Measurements from ENCODE around the gene NPFFR2.
"Not testable (repeated sequence)": the region's sequence is repeated elsewhere in the genome, so short reads cannot be mapped to it uniquely, and the experiment has no call there.

NPFFR2 gene

GRCh38 chr4:72076562-72076961 is 44.8 kb downstream of the NPFFR2 start:
- Histone ChIP-seq H3K4me2 (ENCODE audit: low read depth, low read length, poor library complexity, severe bottlenecking) (no peak overlapping the region), H3K9me3 (ENCODE audit: insufficient read depth, low read depth, low read length) (no peaks in the 10 kb centered on the region), H2AFZ (ENCODE audit: low read length) (no peak overlapping the region), H3K9me2 (replicated peaks; ENCODE audit: low read depth, low read length) (no peaks in the 10 kb centered on the region), H3K4me1 (ENCODE audit: insufficient read depth, low read length, poor library complexity, severe bottlenecking) (no peaks in the 10 kb centered on the region), H3K36me3 (ENCODE audit: insufficient read depth, low read length) (no peaks in the 10 kb centered on the region), H3K27me3 (ENCODE audit: insufficient read depth, low read length, poor library complexity, severe bottlenecking) (no peaks in the 10 kb centered on the region), H3K79me2 (ENCODE audit: insufficient read depth, low read length) (no peaks in the 10 kb centered on the region), H3K9ac (ENCODE audit: low read depth, low read length, poor library complexity, severe bottlenecking) (no peak overlapping the region), H3K4me3 (ENCODE audit: low read length, poor library complexity, severe bottlenecking) (no peak overlapping the region), H3F3A (ENCODE audit: low read depth) (no peaks in the 10 kb centered on the region), H4K20me1 (ENCODE audit: insufficient read depth, low read length, poor library complexity, severe bottlenecking) (no peaks in the 10 kb centered on the region)
- no peak for TF ChIP-seq EZH2phosphoT487 (IDR thresholded peaks at IDR 0.05; ENCODE audit: borderline replicate concordance)
- TF ChIP-seq, protein P1, sequence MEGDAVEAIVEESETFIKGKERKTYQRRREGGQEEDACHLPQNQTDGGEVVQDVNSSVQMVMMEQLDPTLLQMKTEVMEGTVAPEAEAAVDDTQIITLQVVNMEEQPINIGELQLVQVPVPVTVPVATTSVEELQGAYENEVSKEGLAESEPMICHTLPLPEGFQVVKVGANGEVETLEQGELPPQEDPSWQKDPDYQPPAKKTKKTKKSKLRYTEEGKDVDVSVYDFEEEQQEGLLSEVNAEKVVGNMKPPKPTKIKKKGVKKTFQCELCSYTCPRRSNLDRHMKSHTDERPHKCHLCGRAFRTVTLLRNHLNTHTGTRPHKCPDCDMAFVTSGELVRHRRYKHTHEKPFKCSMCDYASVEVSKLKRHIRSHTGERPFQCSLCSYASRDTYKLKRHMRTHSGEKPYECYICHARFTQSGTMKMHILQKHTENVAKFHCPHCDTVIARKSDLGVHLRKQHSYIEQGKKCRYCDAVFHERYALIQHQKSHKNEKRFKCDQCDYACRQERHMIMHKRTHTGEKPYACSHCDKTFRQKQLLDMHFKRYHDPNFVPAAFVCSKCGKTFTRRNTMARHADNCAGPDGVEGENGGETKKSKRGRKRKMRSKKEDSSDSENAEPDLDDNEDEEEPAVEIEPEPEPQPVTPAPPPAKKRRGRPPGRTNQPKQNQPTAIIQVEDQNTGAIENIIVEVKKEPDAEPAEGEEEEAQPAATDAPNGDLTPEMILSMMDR (conservative IDR thresholded peaks at IDR 0.05; ENCODE audit: low read length) = no peak

DNA sequence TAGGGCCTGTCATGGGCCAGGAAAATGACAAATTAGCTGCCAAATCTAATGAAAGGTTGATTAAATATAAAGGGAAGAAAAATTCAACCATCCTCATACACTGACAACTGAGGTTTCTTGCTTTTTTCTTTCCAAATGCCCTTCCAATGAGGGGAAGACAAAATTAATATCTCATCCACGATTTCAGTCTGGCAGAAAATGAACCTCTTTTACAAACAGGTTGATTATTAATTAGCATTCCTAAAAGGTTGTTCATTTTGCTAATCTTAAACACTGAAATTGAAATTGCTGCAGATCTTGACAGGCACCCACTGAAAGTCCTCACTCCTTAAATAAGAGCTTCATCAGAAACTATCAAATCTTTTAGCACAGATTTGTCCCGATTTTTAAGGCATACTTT is 45.5 kb downstream of the NPFFR2 start:
- no peaks in the 10 kb centered on the region for H4K20me1 ChIP-seq (ENCODE audit: insufficient read depth, low read length, poor library complexity, severe bottlenecking)
- TF ChIP-seq, protein P1 (conservative IDR thresholded peaks at IDR 0.05; ENCODE audit: low read length) = no peak
- TF ChIP-seq EZH2phosphoT487 (IDR thresholded peaks at IDR 0.05; ENCODE audit: borderline replicate concordance) = no peak
- H3K27me3 ChIP-seq (ENCODE audit: insufficient read depth, low read length, poor library complexity, severe bottlenecking) = no peaks in the 10 kb centered on the region
- H3K9me2 ChIP-seq (replicated peaks; ENCODE audit: low read depth, low read length) = no peaks in the 10 kb centered on the region
- no peak overlapping the region for H3K4me2 ChIP-seq (ENCODE audit: low read depth, low read length, poor library complexity, severe bottlenecking)
- H3K36me3 ChIP-seq (ENCODE audit: insufficient read depth, low read length) = no peaks in the 10 kb centered on the region
- H3K4me3 ChIP-seq (ENCODE audit: low read length, poor library complexity, severe bottlenecking) = no peak overlapping the region
- no peaks in the 10 kb centered on the region for H3K4me1 ChIP-seq (ENCODE audit: insufficient read depth, low read length, poor library complexity, severe bottlenecking)
- no peaks in the 10 kb centered on the region for H3K79me2 ChIP-seq (ENCODE audit: insufficient read depth, low read length)
- no peaks in the 10 kb centered on the region for H3K9me3 ChIP-seq (ENCODE audit: insufficient read depth, low read depth, low read length)
- H2AFZ ChIP-seq (ENCODE audit: low read length) = no peak overlapping the region
- no peak overlapping the region for H3K9ac ChIP-seq (ENCODE audit: low read depth, low read length, poor library complexity, severe bottlenecking)
- H3F3A ChIP-seq (ENCODE audit: low read depth) = no peaks in the 10 kb centered on the region

DNA sequence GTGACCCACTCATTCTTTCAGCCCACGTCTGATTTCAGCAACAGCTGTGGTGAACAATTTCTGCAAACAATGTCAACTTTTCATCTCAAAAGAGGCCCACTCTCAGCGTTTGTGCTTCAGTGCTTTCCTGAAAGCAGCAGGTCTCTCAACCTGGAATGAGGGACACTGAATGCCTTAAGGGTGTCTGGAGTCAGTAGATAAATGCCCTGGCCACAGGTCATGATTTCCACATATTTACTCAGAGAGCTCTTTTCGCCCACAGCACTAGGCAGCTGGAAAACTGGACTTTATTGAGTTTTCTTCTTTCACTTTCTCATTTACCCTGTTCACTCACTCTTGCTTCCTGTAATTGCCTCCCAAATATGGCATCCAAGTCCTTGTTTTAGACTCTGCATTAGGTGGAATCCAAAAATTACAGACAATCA is 52.8 kb downstream of the NPFFR2 start:
- no peak for TF ChIP-seq EZH2phosphoT487 (IDR thresholded peaks at IDR 0.05; ENCODE audit: borderline replicate concordance)
- TF ChIP-seq, protein P1 (conservative IDR thresholded peaks at IDR 0.05; ENCODE audit: low read length) = no peak
- H3K9me3 ChIP-seq (ENCODE audit: insufficient read depth, low read depth, low read length) = no peaks in the 10 kb centered on the region
- H3K36me3 ChIP-seq (ENCODE audit: insufficient read depth, low read length) = no peaks in the 10 kb centered on the region
- no peaks in the 10 kb centered on the region for H3K4me1 ChIP-seq (ENCODE audit: insufficient read depth, low read length, poor library complexity, severe bottlenecking)
- H3F3A ChIP-seq (ENCODE audit: low read depth) = no peaks in the 10 kb centered on the region
- H4K20me1 ChIP-seq (ENCODE audit: insufficient read depth, low read length, poor library complexity, severe bottlenecking) = no peaks in the 10 kb centered on the region
- H3K9me2 ChIP-seq (replicated peaks; ENCODE audit: low read depth, low read length) = no peaks in the 10 kb centered on the region
- H2AFZ ChIP-seq (ENCODE audit: low read length) = no peak overlapping the region
- no peak overlapping the region for H3K9ac ChIP-seq (ENCODE audit: low read depth, low read length, poor library complexity, severe bottlenecking)
- H3K79me2 ChIP-seq (ENCODE audit: insufficient read depth, low read length) = no peaks in the 10 kb centered on the region
- H3K4me2 ChIP-seq (ENCODE audit: low read depth, low read length, poor library complexity, severe bottlenecking) = no peak overlapping the region
- no peaks in the 10 kb centered on the region for H3K27me3 ChIP-seq (ENCODE audit: insufficient read depth, low read length, poor library complexity, severe bottlenecking)
- H3K4me3 ChIP-seq (ENCODE audit: low read length, poor library complexity, severe bottlenecking) = no peak overlapping the region

DNA sequence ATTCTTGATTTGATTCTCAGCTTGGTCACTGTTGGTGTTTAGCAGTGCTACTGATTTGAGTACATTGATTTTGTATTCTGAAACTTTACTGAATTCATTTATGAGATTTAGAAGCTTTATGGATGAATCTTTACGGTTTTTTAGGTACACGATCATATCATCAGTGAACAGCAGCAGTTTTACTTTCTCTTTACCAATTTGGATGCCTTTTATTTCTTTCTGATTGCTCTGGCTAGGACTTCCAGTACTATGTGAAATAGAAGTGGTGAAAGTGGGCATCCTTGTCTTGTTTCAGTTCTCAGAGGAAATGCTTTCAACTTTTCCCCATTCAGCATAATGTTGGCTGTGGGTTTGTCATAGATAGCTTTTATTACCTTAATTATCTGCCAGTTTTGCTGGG is 58.8 kb downstream of the NPFFR2 start:
- H3K4me3 ChIP-seq (ENCODE audit: low read length, poor library complexity, severe bottlenecking); H3F3A ChIP-seq (ENCODE audit: low read depth): not testable (repeated sequence)

More for the DNA sequence above, 58.8 kb downstream of the NPFFR2 start:
- H4K20me1 ChIP-seq (ENCODE audit: insufficient read depth, low read length, poor library complexity, severe bottlenecking); H3K27me3 ChIP-seq (ENCODE audit: insufficient read depth, low read length, poor library complexity, severe bottlenecking); H3K9me2 ChIP-seq (replicated peaks; ENCODE audit: low read depth, low read length); H2AFZ ChIP-seq (ENCODE audit: low read length); H3K9ac ChIP-seq (ENCODE audit: low read depth, low read length, poor library complexity, severe bottlenecking); H3K4me2 ChIP-seq (ENCODE audit: low read depth, low read length, poor library complexity, severe bottlenecking); H3K79me2 ChIP-seq (ENCODE audit: insufficient read depth, low read length); H3K4me1 ChIP-seq (ENCODE audit: insufficient read depth, low read length, poor library complexity, severe bottlenecking); H3K9me3 ChIP-seq (ENCODE audit: insufficient read depth, low read depth, low read length); H3K36me3 ChIP-seq (ENCODE audit: insufficient read depth, low read length): not testable (repeated sequence)
